H1 (cell line): ENCODE results near the gene C22orf42. TPM values are rescaled to one million over a fixed set of nuclear protein-coding genes. Genes with fewer than 3 reads are reported as not detected.

Source experiments
- CTCF ChIA-PET: fragments of 300-600 bp; sonication (Branson Sonifier 250); formaldehyde crosslinking; loops from one replicate; lab custom pipeline; 2021; ENCODE audit not compliant: partially characterized antibody; lab: Charles Lee
- POLR2A ChIA-PET: fragments of 300-600 bp; sonication (Branson Sonifier 250); formaldehyde crosslinking; loops from one replicate; lab custom pipeline; 2021; ENCODE audit warnings: inconsistent platforms; ENCODE audit not compliant: partially characterized antibody; lab: Charles Lee
- DNase-seq, 2 experiments: peaks; one replicate each; pipeline versions ENCODE4 v3.0.0 to v3.0.0-alpha.2; 2010 to 2022; ENCODE audit warnings: low spot score in 2 of 2, low read depth in 1 of 2, mixed read lengths in 1 of 2
- FAIRE-seq: peaks from 2 replicates; lab custom pipeline; 2011; peaks lifted over from hg19 to GRCh38; lab: Jason Lieb, UNC
- H2AFZ ChIP-seq: 2 replicates; pipeline ENCODE4 v1.8.1; 2012; ENCODE audit warnings: low read length, inconsistent platforms
- H2AK5ac ChIP-seq: 2 replicates; pipeline ENCODE4 v1.6.1; 2013; ENCODE audit warnings: low read depth, low read length
- H2BK120ac ChIP-seq: replicated peaks from 2 replicates; pipeline ENCODE3; 2013; ENCODE audit warnings: low read depth, low read length, inconsistent platforms
- H2BK12ac ChIP-seq: 2 replicates; pipeline ENCODE4 v1.6.1; 2013; ENCODE audit warnings: low read depth, low read length
- H2BK15ac ChIP-seq: 2 replicates; pipeline ENCODE4 v1.6.1; 2013; ENCODE audit warnings: low read length
- H2BK20ac ChIP-seq: 2 replicates; pipeline ENCODE4 v1.6.1; 2013; ENCODE audit warnings: low read length
- H2BK5ac ChIP-seq: 2 replicates; pipeline ENCODE4 v1.6.1; 2013; ENCODE audit warnings: low read depth, low read length
- H3K14ac ChIP-seq: 2 replicates; pipeline ENCODE4 v1.6.1; 2013; ENCODE audit warnings: inconsistent platforms; ENCODE audit not compliant: insufficient read length
- H3K18ac ChIP-seq: 2 replicates; pipeline ENCODE4 v1.6.1; 2013; ENCODE audit warnings: low read length; ENCODE audit errors: extremely low read depth
- H3K23ac ChIP-seq: 2 replicates; pipeline ENCODE4 v1.6.1; 2013; ENCODE audit warnings: inconsistent platforms; ENCODE audit not compliant: insufficient read length
- H3K23me2 ChIP-seq: 2 replicates; pipeline ENCODE4 v1.6.1; 2013; ENCODE audit warnings: low read depth, low read length
- H3K27ac ChIP-seq: 2 replicates; pipeline ENCODE4 v1.6.1; 2011; ENCODE audit warnings: low read depth, low read length, inconsistent platforms
- H3K27me3 ChIP-seq, 4 experiments: replicated peaks in 1 of 4; 1 replicate in 1 of 4; 2 replicates in 3 of 4; pipeline versions ENCODE4 v1.6.1 to v1.8.1; 2011 to 2013; ENCODE audit warnings: low read length in 3 of 4, mild to moderate bottlenecking in 3 of 4, inconsistent platforms in 2 of 4, mixed read lengths in 2 of 4, moderate library complexity in 1 of 4; ENCODE audit not compliant: control insufficient read depth in 3 of 4, insufficient read depth in 3 of 4; ENCODE audit errors: extremely low read depth in 1 of 4
- H3K36me3 ChIP-seq, 4 experiments: 2 replicates each; pipeline versions ENCODE4 v1.6.1 to v1.8.1; 2011 to 2013; ENCODE audit warnings: mild to moderate bottlenecking in 4 of 4, low read length in 3 of 4, moderate library complexity in 2 of 4, control low read depth in 1 of 4, inconsistent platforms in 1 of 4; ENCODE audit not compliant: insufficient read depth in 4 of 4, control insufficient read depth in 2 of 4
- H3K4ac ChIP-seq: replicated peaks from 2 replicates; pipeline ENCODE3; 2013; ENCODE audit warnings: low read length, low read depth, mixed read lengths, inconsistent platforms; ENCODE audit not compliant: insufficient read length
- H3K4me1 ChIP-seq, 4 experiments: replicated peaks in 1 of 4; 1 replicate in 1 of 4; 2 replicates in 3 of 4; pipeline versions ENCODE4 v1.6.1 to v1.8.1; 2011 to 2013; ENCODE audit warnings: low read length in 3 of 4, inconsistent platforms in 2 of 4, mixed read lengths in 1 of 4; ENCODE audit not compliant: insufficient read depth in 4 of 4, control insufficient read depth in 3 of 4
- H3K4me2 ChIP-seq, 2 experiments: 2 replicates each; pipeline versions ENCODE4 v1.6.1 to v1.8.1; 2011 to 2013; ENCODE audit warnings: low read depth in 2 of 2, low read length in 2 of 2, control low read depth in 1 of 2, inconsistent platforms in 1 of 2, mild to moderate bottlenecking in 1 of 2; ENCODE audit not compliant: insufficient read depth in 1 of 2
- H3K4me3 ChIP-seq, 4 experiments: fragments of 200-600, 300-600 bp in 1 of 4; sonication (generic), shearing (Covaris generic), sonication (Bioruptor Twin) in 1 of 4; 2 replicates each; pipeline versions ENCODE4 v1.5.1 to v1.8.1; 2011 to 2016; ENCODE audit warnings: low read length in 4 of 4, low read depth in 3 of 4, control low read depth in 2 of 4, inconsistent platforms in 2 of 4, mild to moderate bottlenecking in 2 of 4, mixed read lengths in 1 of 4, moderate library complexity in 1 of 4; ENCODE audit not compliant: insufficient read depth in 2 of 4; ENCODE audit errors: extremely low read depth in 1 of 4
- H3K56ac ChIP-seq: replicated peaks from 2 replicates; pipeline ENCODE3; 2013; ENCODE audit warnings: low read depth, mild to moderate bottlenecking, mixed read lengths, low read length, inconsistent platforms; ENCODE audit not compliant: insufficient read length
- H3K79me1 ChIP-seq: 2 replicates; pipeline ENCODE4 v1.6.1; 2013; ENCODE audit warnings: low read depth, low read length, control low read depth
- H3K79me2 ChIP-seq, 2 experiments: 2 replicates each; pipeline versions ENCODE4 v1.6.1 to v1.8.1; 2012 to 2013; ENCODE audit warnings: low read length in 2 of 2, mild to moderate bottlenecking in 2 of 2, inconsistent platforms in 1 of 2; ENCODE audit not compliant: insufficient read depth in 2 of 2, control insufficient read depth in 1 of 2
- H3K9ac ChIP-seq, 4 experiments: replicated peaks in 1 of 4; 1 replicate in 1 of 4; 2 replicates in 3 of 4; pipeline versions ENCODE4 v1.6.1 to v1.8.1; 2011 to 2013; ENCODE audit warnings: low read depth in 3 of 4, low read length in 3 of 4, control low read depth in 2 of 4, mild to moderate bottlenecking in 2 of 4, moderate library complexity in 2 of 4, inconsistent platforms in 1 of 4; ENCODE audit errors: extremely low read depth in 1 of 4
- H3K9me3 ChIP-seq, 2 experiments: 2 replicates each; pipeline versions ENCODE4 v1.6.1 to v1.8.1; 2012 to 2013; ENCODE audit warnings: mild to moderate bottlenecking in 2 of 2, moderate library complexity in 2 of 2, control low read depth in 1 of 2, inconsistent platforms in 1 of 2, low read depth in 1 of 2, low read length in 1 of 2, mixed read lengths in 1 of 2; ENCODE audit not compliant: insufficient read depth in 2 of 2
- H4K20me1 ChIP-seq, 2 experiments: replicated peaks in 1 of 2; 2 replicates each; pipeline versions ENCODE3 to v1.8.1; 2011 to 2013; ENCODE audit warnings: inconsistent platforms in 2 of 2, low read length in 2 of 2, mild to moderate bottlenecking in 1 of 2; ENCODE audit not compliant: insufficient read depth in 2 of 2, control insufficient read depth in 1 of 2
- H4K5ac ChIP-seq: 2 replicates; pipeline ENCODE4 v1.6.1; 2013; ENCODE audit warnings: low read length, low read depth, mixed read lengths, inconsistent platforms; ENCODE audit not compliant: insufficient read length
- H4K8ac ChIP-seq: 2 replicates; pipeline ENCODE4 v1.8.0; 2013; ENCODE audit warnings: mild to moderate bottlenecking, moderate library complexity, low read length, inconsistent platforms; ENCODE audit not compliant: insufficient read depth; ENCODE audit errors: extremely low read depth
- H4K91ac ChIP-seq: replicated peaks from 2 replicates; pipeline ENCODE3; 2013; ENCODE audit warnings: low read length, mixed read lengths, inconsistent platforms; ENCODE audit not compliant: insufficient read length
- BCL11A ChIP-seq, 2 experiments: IDR thresholded peaks; one replicate each; pipeline ENCODE4 v1.6.1; 2011; ENCODE audit warnings: low read depth in 2 of 2, low read length in 2 of 2, mild to moderate bottlenecking in 2 of 2
- CEBPB ChIP-seq: IDR thresholded peaks from 2 replicates; pipeline ENCODE4 v1.6.1; 2012; ENCODE audit warnings: low read depth, low read length
- CHD1 ChIP-seq: IDR thresholded peaks from 2 replicates; pipeline ENCODE4 v1.6.1; 2012; ENCODE audit warnings: low read depth, low read length, improper control_type of control experiment
- CREB1 ChIP-seq: IDR thresholded peaks from 2 replicates; pipeline ENCODE4 v1.6.1; 2012; ENCODE audit warnings: inconsistent platforms
- PHF8 ChIP-seq: fragments of 200-600 bp; sonication (generic); conservative IDR thresholded peaks from 2 replicates; pipeline ENCODE4 v1.7.1; 2012; ENCODE audit warnings: low read depth, mild to moderate bottlenecking, inconsistent platforms, low read length, moderate library complexity
- RNF2 ChIP-seq: fragments of 200-900, 300-1000 bp; sonication (generic); IDR thresholded peaks from 2 replicates; pipeline ENCODE4 v1.7.1; 2016; ENCODE audit warnings: borderline replicate concordance, low read depth, mild to moderate bottlenecking, antibody characterized with exemption, low read length; ENCODE audit not compliant: poor library complexity, severe bottlenecking; ENCODE audit errors: missing control alignments
- SP4 ChIP-seq: IDR thresholded peaks from 2 replicates; pipeline ENCODE4 v1.6.1; 2012; ENCODE audit warnings: low read length, inconsistent platforms
- TAF1 ChIP-seq: IDR thresholded peaks from 2 replicates; pipeline ENCODE4 v1.6.1; 2011; ENCODE audit warnings: mild to moderate bottlenecking, low read depth, low read length
- TEAD4 ChIP-seq: IDR thresholded peaks from 2 replicates; pipeline ENCODE4 v1.6.1; 2012; ENCODE audit warnings: low read depth, low read length, inconsistent platforms, mixed read lengths
- WGBS, 2 experiments: shearing (Covaris generic) in 1 of 2; methylation state at CpG; one replicate each; pipeline versions ENCODE4 v1.1.6 to v1.1.7; 2013 to 2015; ENCODE audit warnings: low lambda C conversion rate in 2 of 2, mixed read lengths in 2 of 2, inconsistent platforms in 1 of 2, low coverage in 1 of 2, missing lambda C conversion rate in 1 of 2; ENCODE audit not compliant: insufficient replicate concordance in 2 of 2, insufficient coverage in 1 of 2, insufficient read length in 1 of 2; ENCODE audit errors: extremely low coverage in 1 of 2, missing lambda C conversion rate in 1 of 2; 5-methylcytosine and 5-hydroxymethylcytosine counted together
- polyA plus RNA-seq, 7 experiments: library from polyadenylated mRNA; depleted of rRNA in 3 of 7; stranded (reverse) in 5 of 7; unstranded in 2 of 7; fragments of >200 nt in 5 of 7; fragments of 200-250 nt in 2 of 7; gene quantifications; 1 replicate in 5 of 7; 2 replicates in 1 of 7; 4 replicates in 1 of 7; pipeline versions ENCODE4 v1.2.1 to v1.2.3, GENCODE V29; 2011 to 2013; ENCODE audit warnings: missing spikeins in 2 of 7, mixed read lengths in 2 of 7
- total RNA-seq: library from RNA; stranded (reverse); fragmentation: NEBNext Ultra II Directional; extraction: Animal tissue kit (Norgen Biotek cat#: 25700); gene quantifications from 2 replicates; pipeline ENCODE4 v1.2.1, GENCODE V29; 2021

C22orf42 gene
- total and polyA plus RNA-seq, 2 of the 8 experiments (the other 6 are each of a cell fraction or from before 2014, with no cell fraction given) = 0.50 TPM; not detected in 1

GRCh38 chr22:32112380-32112779, 46.7 kb downstream of the C22orf42 start:
- H3K9me3 ChIP-seq = no peaks in the 10 kb centered on the region
- H3K36me3 ChIP-seq = no peaks in the 10 kb centered on the region
- no peak overlapping the region for H2BK5ac ChIP-seq
- no peak for DNase-seq
- no peak overlapping the region for H4K5ac ChIP-seq
- POLR2A ChIA-PET = no interaction called here
- H3K23ac ChIP-seq = no peak overlapping the region
- H2BK120ac ChIP-seq = no peak overlapping the region
- H3K18ac ChIP-seq = no peak overlapping the region
- H3K4me2 ChIP-seq = no peak overlapping the region
- CTCF ChIA-PET = interaction anchor here (1.5 kb wide), 1 partner anchor 8 kb away, joined by 7 read pairs; no protein-coding TSS in a partner anchor
- H3K4ac ChIP-seq = no peak overlapping the region
- no peaks in the 10 kb centered on the region for H3K4me1 ChIP-seq
- no peak overlapping the region for H3K4me3 ChIP-seq
- H3K79me1 ChIP-seq = no peaks in the 10 kb centered on the region
- no peak overlapping the region for H2BK15ac ChIP-seq
- no peak overlapping the region for H4K91ac ChIP-seq
- H3K79me2 ChIP-seq = no peaks in the 10 kb centered on the region
- WGBS, 2 experiments = 97% methylated on average over 2 of the region's 2 CpGs; no CpG with 5 or more reads in 1 of the 2 experiments
- no peaks in the 10 kb centered on the region for H3K23me2 ChIP-seq
- H3K56ac ChIP-seq = no peak overlapping the region
- no peaks in the 10 kb centered on the region for H4K20me1 ChIP-seq
- H2BK20ac ChIP-seq = no peak overlapping the region
- H4K8ac ChIP-seq = no peak overlapping the region
- no peak overlapping the region for H2AK5ac ChIP-seq
- no peak overlapping the region for H3K9ac ChIP-seq
- H2BK12ac ChIP-seq = no peak overlapping the region
- H3K27ac ChIP-seq = no peak overlapping the region
- H3K14ac ChIP-seq = no peak overlapping the region
- no peak overlapping the region for H2AFZ ChIP-seq
- no peak for FAIRE-seq
- 0 out of 7 replicates have a peak, but pooled peaks cover 0 to 3% (median 0%) of the 10 kb centered on the region in 4 experiments for H3K27me3 ChIP-seq
- TF ChIP-seq PHF8 = no peak
- no peak for TF ChIP-seq TAF1
- no peak for TF ChIP-seq CREB1
- no peak for TF ChIP-seq BCL11A (IDR thresholded peaks at IDR 0.05; ENCODE audit: low read depth in 2 of 2, low read length in 2 of 2)
- no peak for TF ChIP-seq SP4
- TF ChIP-seq CEBPB = no peak
- no peak for TF ChIP-seq CHD1
- no peak for TF ChIP-seq RNF2
- no peak for TF ChIP-seq TEAD4
